ENCODE data around the gene RIC1. TPM values are rescaled to one million over a fixed set of nuclear protein-coding genes. Genes with fewer than 3 reads are reported as not detected.

Gene RIC1
- total and polyA plus RNA-seq, 9 of the 15 experiments (the other 6 are each of a cell fraction or from before 2014, with no cell fraction given), result 3.2 to 25.8 (median 15.0) TPM

GRCh38 chr9:5760338-5760737, 131.4 kb downstream of the RIC1 start:
- in situ Hi-C loops (cut with MboI), result no loop called here
- peaks cover 53% of the 10 kb centered on the region; the same call in 2 of the 3 replicates for H3K36me3 ChIP-seq (ENCODE audit: control insufficient read depth, insufficient read depth, low read length)
- no peak overlapping the region for H2AFZ ChIP-seq (ENCODE audit: low read depth, low read length)
- H3K9ac ChIP-seq (ENCODE audit: insufficient read depth in 1 of 2, low read depth in 2 of 2, low read length in 2 of 2), result no peak overlapping the region
- H3K4me3 ChIP-seq, result no peak overlapping the region
- DNase-seq (ENCODE audit: extremely low read depth in 1 of 4, low spot score in 3 of 4) (no peak), ATAC-seq (no peak), FAIRE-seq (no peak)
- no peaks in the 10 kb centered on the region for H3K9me3 ChIP-seq (replicated peaks; ENCODE audit: control insufficient read depth, insufficient read depth, low read depth, low read length)
- no peaks in the 10 kb centered on the region for H4K20me1 ChIP-seq (replicated peaks; ENCODE audit: control insufficient read depth, insufficient read depth, low read length)
- H3K4me2 ChIP-seq (ENCODE audit: insufficient read depth, low read length), result no peak overlapping the region
- ChIA-PET POLR2A (no interaction called here), CTCF (ENCODE audit: low intra/inter-chr PET ratio) (no interaction called here)
- intact Hi-C loops (cut with micrococcal nuclease), result no loop called here
- H3K27me3 ChIP-seq (ENCODE audit: control insufficient read depth in 2 of 2, insufficient read depth in 2 of 2, low read length in 2 of 2), result no peaks in the 10 kb centered on the region
- H3K9me1 ChIP-seq (ENCODE audit: control insufficient read depth, insufficient read depth, low read length), result no peaks in the 10 kb centered on the region
- no TSS peak for BruUV-seq (replicated peaks)
- H3K79me2 ChIP-seq (ENCODE audit: control insufficient read depth, insufficient read depth, low read length), result no peaks in the 10 kb centered on the region
- no peaks in the 10 kb centered on the region for H3K4me1 ChIP-seq (replicated peaks in 1 of 2; ENCODE audit: control insufficient read depth in 2 of 2, insufficient read depth in 2 of 2, low read length in 2 of 2)
- no peak overlapping the region for H3K27ac ChIP-seq (ENCODE audit: extremely low read depth, low read depth, low read length)
- no peak for TF ChIP-seq ZFX (CRISPR knock-in tag; IDR thresholded peaks at IDR 0.05)
- no peak for TF ChIP-seq LEF1 (IDR thresholded peaks at IDR 0.05)
- no peak for TF ChIP-seq FOSL1 (tag; conservative IDR thresholded peaks at IDR 0.05)
- TF ChIP-seq THRB (CRISPR knock-in tag; conservative IDR thresholded peaks at IDR 0.05), result no peak
- TF ChIP-seq CBFB (CRISPR knock-in tag; IDR thresholded peaks at IDR 0.05), result no peak
- no peak for TF ChIP-seq ZNF668 (CRISPR knock-in tag; IDR thresholded peaks at IDR 0.05)
- TF ChIP-seq ZNF174 (CRISPR knock-in tag; IDR thresholded peaks at IDR 0.05), result no peak
- 45% methylated on average over 1 of the region's 1 CpG for WGBS (ENCODE audit: insufficient coverage, low coverage, missing lambda C conversion rate)
